B cell (primary cell): ENCODE data around the gene TTYH1. TPM values are rescaled to one million over a fixed set of nuclear protein-coding genes. Genes with fewer than 3 reads are reported as not detected.

Experiments used
- ATAC-seq: fragments of 200-7000 bp; cut with Tn5 transposase; one replicate; pipeline ENCODE4 v1.10.0; 2021; ENCODE audit warnings: low read depth, mild to moderate bottlenecking, moderate number of reproducible peaks, moderate library complexity
- CTCF ChIA-PET: fragments of 350-600 bp; sonication (Branson Sonifier 250); formaldehyde crosslinking; loops from one replicate; lab custom pipeline; 2021; ENCODE audit warnings: antibody characterized with exemption, inconsistent platforms; lab: Charles Lee
- POLR2A ChIA-PET: fragments of 350-600 bp; sonication (Branson Sonifier 250); formaldehyde crosslinking; loops from one replicate; lab custom pipeline; 2021; ENCODE audit warnings: antibody characterized with exemption; lab: Charles Lee
- DNase-seq: peaks from one replicate; pipeline ENCODE4 v3.0.0; 2013
- H2AFZ ChIP-seq: 2 replicates; pipeline ENCODE4 v1.6.1; 2012; ENCODE audit warnings: mild to moderate bottlenecking, low read depth, low read length; ENCODE audit not compliant: insufficient read depth, poor library complexity, severe bottlenecking
- H3K27ac ChIP-seq, 2 donors: 1 replicate in 1 of 2; 2 replicates in 1 of 2; pipeline ENCODE4 v1.5.1; 2012 to 2013; ENCODE audit warnings: low read length in 2 of 2, mild to moderate bottlenecking in 2 of 2, moderate library complexity in 1 of 2
- H3K27me3 ChIP-seq, 4 experiments: fragments of 200-600 bp in 1 of 4; sonication (generic) in 1 of 4; replicated peaks in 1 of 4; 1 replicate in 2 of 4; 2 replicates in 2 of 4; pipeline versions ENCODE4 v1.6.1 to v1.7.0; 2013 to 2016; ENCODE audit warnings: low read length in 3 of 4, mild to moderate bottlenecking in 2 of 4, mixed read lengths in 1 of 4, moderate library complexity in 1 of 4; ENCODE audit not compliant: insufficient read depth in 4 of 4, control insufficient read depth in 3 of 4; ENCODE audit errors: control extremely low read depth in 1 of 4
- H3K36me3 ChIP-seq, 2 experiments: replicated peaks in 1 of 2; 1 replicate in 1 of 2; 2 replicates in 1 of 2; pipeline versions ENCODE4 v1.6.1 to v1.7.1; 2013; ENCODE audit warnings: low read length in 1 of 2; ENCODE audit not compliant: insufficient read depth in 2 of 2, control insufficient read depth in 1 of 2; ENCODE audit errors: control extremely low read depth in 1 of 2, extremely low read depth in 1 of 2
- H3K4me1 ChIP-seq, 2 donors: fragments of 200-600 bp in 1 of 2; sonication (generic) in 1 of 2; 1 replicate in 1 of 2; 2 replicates in 1 of 2; pipeline versions ENCODE4 v1.5.1 to v1.6.1; 2013 to 2017; ENCODE audit warnings: low read length in 2 of 2; ENCODE audit not compliant: control insufficient read depth in 2 of 2, insufficient read depth in 2 of 2
- H3K4me2 ChIP-seq: replicated peaks from 2 replicates; pipeline ENCODE3; 2012; ENCODE audit warnings: mild to moderate bottlenecking, low read depth, low read length; ENCODE audit not compliant: poor library complexity, severe bottlenecking
- H3K4me3 ChIP-seq, 5 experiments: fragments of 200-600 bp in 1 of 5; sonication (generic) in 1 of 5; 1 replicate in 3 of 5; 2 replicates in 2 of 5; pipeline versions ENCODE4 v1.5.1 to v1.7.0; 2011 to 2016; ENCODE audit warnings: low read length in 4 of 5, mild to moderate bottlenecking in 4 of 5, low read depth in 2 of 5, control low read depth in 1 of 5, moderate library complexity in 1 of 5; ENCODE audit not compliant: insufficient read depth in 1 of 5; ENCODE audit errors: control extremely low read depth in 1 of 5, extremely low read depth in 1 of 5
- H3K79me2 ChIP-seq: fragments of 200-600 bp; sonication (generic); one replicate; pipeline ENCODE4 v1.6.0; 2016; ENCODE audit warnings: low read length; ENCODE audit not compliant: control insufficient read depth, insufficient read depth
- H3K9ac ChIP-seq: fragments of 200-600 bp; sonication (generic); 2 replicates; pipeline ENCODE4 v1.6.1; 2017; ENCODE audit warnings: mild to moderate bottlenecking, low read length, moderate library complexity
- H3K9me3 ChIP-seq, 3 donors: one replicate each; pipeline versions ENCODE4 v1.6.1 to v1.7.1; 2013; ENCODE audit warnings: low read length in 2 of 3; ENCODE audit not compliant: control insufficient read depth in 2 of 3, insufficient read depth in 1 of 3; ENCODE audit errors: control extremely low read depth in 1 of 3
- H4K20me1 ChIP-seq: 2 replicates; pipeline ENCODE4 v1.6.0; 2012; ENCODE audit warnings: mild to moderate bottlenecking, low read length; ENCODE audit not compliant: insufficient read depth, control insufficient read depth, poor library complexity, severe bottlenecking
- H3K27ac Mint-ChIP-seq: one replicate; pipeline ENCODE4 v1.8.0; 2021; ENCODE audit warnings: mixed read lengths
- H3K27me3 Mint-ChIP-seq: one replicate; pipeline ENCODE4 v1.8.0; 2021; ENCODE audit warnings: mixed read lengths
- H3K4me1 Mint-ChIP-seq: one replicate; pipeline ENCODE4 v1.8.0; 2021; ENCODE audit warnings: mixed read lengths
- H3K4me3 Mint-ChIP-seq: one replicate; pipeline ENCODE4 v1.8.0; 2021; ENCODE audit warnings: mixed read lengths
- H3K9me3 Mint-ChIP-seq: one replicate; pipeline ENCODE4 v1.8.0; 2022; ENCODE audit warnings: mixed read lengths; ENCODE audit not compliant: insufficient read depth
- CTCF ChIP-seq: fragments of 200-600 bp; IDR thresholded peaks from one replicate; pipeline ENCODE4 v1.8.0; 2022; ENCODE audit warnings: antibody characterized with exemption, mild to moderate bottlenecking
- EZH2 ChIP-seq: IDR thresholded peaks from 2 replicates; pipeline ENCODE4 v1.6.1; 2012; ENCODE audit warnings: borderline replicate concordance, low read depth, mild to moderate bottlenecking, moderate library complexity, low read length; ENCODE audit not compliant: insufficient read depth, poor library complexity, severe bottlenecking
- WGBS: methylation state at CpG from one replicate; pipeline ENCODE4 v1.1.5; 2013; ENCODE audit warnings: missing lambda C conversion rate; ENCODE audit not compliant: insufficient coverage; 5-methylcytosine and 5-hydroxymethylcytosine counted together
- intact Hi-C: fragments of 100-400 bp; cut with micrococcal nuclease; formaldehyde crosslinking; loops from one replicate; pipeline ENCODE4 v1.10.0; 2022
- polyA plus RNA-seq: library from polyadenylated mRNA; depleted of rRNA; stranded (reverse); fragments of >200 nt; gene quantifications from 2 replicates; pipeline ENCODE4 v1.2.3, GENCODE V29; 2012
- total RNA-seq, 2 donors: library from RNA; stranded (reverse); fragments of 120-200 nt in 1 of 2; gene quantifications; 1 replicate in 1 of 2; 2 replicates in 1 of 2; pipeline versions ENCODE4 v1.2.3 to v1.2.4, GENCODE V29; 2013 to 2022

TTYH1 gene
- total and polyA plus RNA-seq, 2 donors (not counting 1 experiment from before 2014, with no cell fraction given), result not detected

- intact Hi-C loops, result no loop called here
- POLR2A ChIA-PET, result no interaction called here
- Histone ChIP-seq H3K79me2 (peaks cover 94% of the 10 kb centered on the region), H3K4me1 (peaks cover 31 to 33% of the 10 kb centered on the region in 2 donors), H3K4me2 (no peak overlapping the region), H3K36me3 (peaks cover 1 to 65% of the 10 kb centered on the region in 2 experiments), H3K27me3 (no peaks in the 10 kb centered on the region), H3K27ac (no peak overlapping the region), H3K4me3 (no peak overlapping the region), H3K9ac (no peak overlapping the region), H3K9me3 (peaks cover 0 to 2% (median 0%) of the 10 kb centered on the region in 3 donors), H4K20me1 (peaks cover 77% of the 10 kb centered on the region), H2AFZ (no peak overlapping the region)
- no peaks in the 10 kb centered on the region for H3K9me3 Mint-ChIP-seq
- no peak for ATAC-seq
- no peaks in the 10 kb centered on the region for H3K27me3 Mint-ChIP-seq
- H3K4me1 Mint-ChIP-seq, result peaks cover 44% of the 10 kb centered on the region
- CTCF ChIA-PET, result no interaction called here
- H3K27ac Mint-ChIP-seq, result no peak overlapping the region
- DNase-seq, result no peak
- peak overlapping the region; percentile 23 for H3K4me3 Mint-ChIP-seq
- 97% methylated on average over 11 of the region's 11 CpGs for WGBS
- TF ChIP-seq EZH2 (no peak), CTCF (no peak)
Observed at GRCh38 chr19:54451997-54452396, 36.7 kb downstream of the TTYH1 start.

- no peak overlapping the region for H3K4me2 ChIP-seq
- H3K4me1 ChIP-seq, result peaks cover 26 to 27% of the 10 kb centered on the region in 2 donors
- peaks cover 83% of the 10 kb centered on the region for H4K20me1 ChIP-seq
- H3K79me2 ChIP-seq, result peaks cover 90% of the 10 kb centered on the region
- Mint-ChIP-seq H3K4me1 (peaks cover 39% of the 10 kb centered on the region), H3K27me3 (no peaks in the 10 kb centered on the region), H3K4me3 (no peak overlapping the region), H3K27ac (no peak overlapping the region), H3K9me3 (no peaks in the 10 kb centered on the region)
- CTCF ChIA-PET, result no interaction called here
- no peaks in the 10 kb centered on the region for H3K27me3 ChIP-seq
- TF ChIP-seq CTCF, result no peak
- no peak for TF ChIP-seq EZH2
- ATAC-seq (no peak), DNase-seq (no peak)
- H3K27ac ChIP-seq, result no peak overlapping the region
- no peak overlapping the region for H3K9ac ChIP-seq
- POLR2A ChIA-PET, result interaction anchor here (1.4 kb wide), 1 partner anchor 9 kb away, joined by 3 read pairs; no protein-coding TSS in a partner anchor
- peaks cover 1 to 72% of the 10 kb centered on the region in 2 experiments for H3K36me3 ChIP-seq
- H2AFZ ChIP-seq, result no peak overlapping the region
- peaks cover 0 to 2% (median 0%) of the 10 kb centered on the region in 3 donors for H3K9me3 ChIP-seq
- intact Hi-C loops, result no loop called here
- WGBS, result 96% methylated on average over 5 of the region's 11 CpGs
- no peak overlapping the region for H3K4me3 ChIP-seq
Observed at GRCh38 chr19:54452626-54453025, 37.4 kb downstream of the TTYH1 start.
